Measurements from ENCODE around the gene SFTA2. TPM values are rescaled to one million over a fixed set of nuclear protein-coding genes. Genes with fewer than 3 reads are reported as not detected.

SFTA2 gene
- total and polyA plus RNA-seq, 4 donors, result 65.4 to 2,392 (median 573) TPM

- peaks cover 0 to 19% (median 0%) of the 10 kb centered on the region in 5 donors for H3K4me1 ChIP-seq (ENCODE audit: control insufficient read depth in 5 of 5, insufficient read depth in 5 of 5, low read length in 5 of 5)
- H3K36me3 ChIP-seq (ENCODE audit: control insufficient read depth in 4 of 4, insufficient read depth in 4 of 4, low read length in 4 of 4), result no peaks in the 10 kb centered on the region
- no peak for TF ChIP-seq CTCF (IDR thresholded peaks at IDR 0.05; ENCODE audit: control extremely low read depth, extremely low read depth)
- H3K27me3 ChIP-seq (ENCODE audit: control insufficient read depth in 3 of 3, insufficient read depth in 3 of 3, low read length in 2 of 3), result no peaks in the 10 kb centered on the region
- 72 to 85% methylated on average over 6 of the region's 6 CpGs for WGBS, 2 donors
- no peak overlapping the region for H3K9ac ChIP-seq (ENCODE audit: insufficient read depth in 1 of 2, low read length in 2 of 2)
- H3K4me3 ChIP-seq, result no peak overlapping the region
- H3K27ac ChIP-seq (ENCODE audit: low read depth in 1 of 2, low read length in 1 of 2), result peak overlapping the region in 1 of 2 donors; percentile 90
- no peak for ATAC-seq (ENCODE audit: insufficient read depth, low FRiP score)
- DNase-seq, result no peak
- H3K9me3 ChIP-seq (ENCODE audit: control insufficient read depth in 4 of 4, insufficient read depth in 3 of 4, low read length in 3 of 4), result peaks cover 0 to 4% (median 0%) of the 10 kb centered on the region in 4 donors
These were observed 845 bp upstream of the SFTA2 start for GRCh38 chr6:30932665-30933365.

GRCh38 chr6:30931272-30931671 is 698 bp downstream of the SFTA2 start:
- Histone ChIP-seq H3K4me3 (peak overlapping the region; percentile 20), H3K36me3 (ENCODE audit: control insufficient read depth in 4 of 4, insufficient read depth in 4 of 4, low read length in 4 of 4) (peaks cover 0 to 2% (median 0%) of the 10 kb centered on the region in 4 donors), H3K9me3 (ENCODE audit: control insufficient read depth in 4 of 4, insufficient read depth in 3 of 4, low read length in 3 of 4) (peaks cover 0 to 4% (median 1%) of the 10 kb centered on the region in 4 donors), H3K27me3 (ENCODE audit: control insufficient read depth in 3 of 3, insufficient read depth in 3 of 3, low read length in 2 of 3) (no peaks in the 10 kb centered on the region), H3K9ac (ENCODE audit: insufficient read depth in 1 of 2, low read length in 2 of 2) (no peak overlapping the region), H3K27ac (ENCODE audit: low read depth in 1 of 2, low read length in 1 of 2) (peak overlapping the region in 1 of 2 donors; percentile 72), H3K4me1 (ENCODE audit: control insufficient read depth in 5 of 5, insufficient read depth in 5 of 5, low read length in 5 of 5) (peaks cover 0 to 13% (median 0%) of the 10 kb centered on the region in 5 donors)
- ATAC-seq (ENCODE audit: insufficient read depth, low FRiP score) (no peak), DNase-seq (no peak)
- WGBS, 2 donors, result 48 to 78% methylated on average over 8 of the region's 8 CpGs
- TF ChIP-seq CTCF (IDR thresholded peaks at IDR 0.05; ENCODE audit: control extremely low read depth, extremely low read depth), result no peak

- Histone ChIP-seq H3K27ac (ENCODE audit: low read depth in 1 of 2, low read length in 1 of 2) (peak overlapping the region in 1 of 2 donors; percentile 57), H3K27me3 (ENCODE audit: control insufficient read depth in 3 of 3, insufficient read depth in 3 of 3, low read length in 2 of 3) (no peaks in the 10 kb centered on the region), H3K9ac (ENCODE audit: insufficient read depth in 1 of 2, low read length in 2 of 2) (no peak overlapping the region), H3K36me3 (ENCODE audit: control insufficient read depth in 4 of 4, insufficient read depth in 4 of 4, low read length in 4 of 4) (peaks cover 0 to 9% (median under 1%) of the 10 kb centered on the region in 4 donors), H3K4me1 (ENCODE audit: control insufficient read depth in 5 of 5, insufficient read depth in 5 of 5, low read length in 5 of 5) (peaks cover 0 to 13% (median 0%) of the 10 kb centered on the region in 5 donors), H3K9me3 (ENCODE audit: control insufficient read depth in 4 of 4, insufficient read depth in 3 of 4, low read length in 3 of 4) (peaks cover 0 to 4% (median 1%) of the 10 kb centered on the region in 4 donors), H3K4me3 (no peak overlapping the region)
- ATAC-seq (ENCODE audit: insufficient read depth, low FRiP score) (no peak), DNase-seq (no peak)
- no peak for TF ChIP-seq CTCF (IDR thresholded peaks at IDR 0.05; ENCODE audit: control extremely low read depth, extremely low read depth)
- 71 to 85% methylated on average over 4 of the region's 4 CpGs for WGBS, 2 donors
These were observed 1.5 kb downstream of the SFTA2 start for GRCh38 chr6:30930506-30930905.

Measured in lung (tissue), 12 donors.